GM19372 (cell line): ENCODE measurements around the gene LIPJ.

Experiments
- ATAC-seq: cut with Tn5 transposase; IDR thresholded peaks from one replicate; pipeline ENCODE4 v1.9.1; 2021; ENCODE audit warnings: mild to moderate bottlenecking, low read depth, moderate library complexity; ENCODE audit not compliant: unreplicated experiment

LIPJ gene

DNA sequence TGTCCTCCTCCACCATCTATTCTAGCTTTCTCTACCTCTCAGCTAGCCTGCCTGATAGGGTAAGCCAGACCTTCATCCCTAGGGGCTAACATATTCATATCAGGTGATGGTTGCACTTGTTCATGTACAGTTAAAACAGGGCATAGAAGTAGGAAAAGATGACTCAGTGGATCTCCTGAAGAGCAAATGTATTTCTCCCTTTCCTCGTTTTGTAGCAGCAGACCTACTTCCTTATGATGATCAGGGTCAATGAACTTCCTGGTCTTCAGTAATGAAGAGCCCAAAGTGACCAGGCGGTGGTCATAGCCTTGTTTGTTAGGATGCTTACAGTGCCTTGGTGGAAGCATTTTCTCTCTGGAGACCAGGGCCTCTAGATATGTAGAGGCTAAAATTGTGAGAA is 6.3 kb downstream of the LIPJ start:
- no peak for ATAC-seq

DNA sequence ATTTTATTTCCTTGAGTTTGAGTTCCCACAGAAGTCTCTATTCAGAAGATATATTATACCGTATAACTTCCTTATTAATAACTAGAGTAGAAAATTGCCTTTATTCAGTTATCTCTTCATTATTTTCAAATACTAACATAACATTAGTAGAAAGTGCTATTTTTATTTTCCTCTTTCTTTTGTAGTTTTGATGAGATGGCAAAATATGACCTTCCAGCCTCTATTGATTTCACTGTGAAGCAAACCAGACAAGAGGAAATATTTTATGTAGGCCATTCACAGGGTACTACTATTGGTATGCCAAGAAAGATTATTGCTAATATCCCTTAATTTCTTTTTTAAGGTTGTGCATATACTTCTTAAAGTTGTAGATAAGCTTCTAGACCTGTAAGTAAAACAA is 7.9 kb downstream of the LIPJ start:
- no peak for ATAC-seq

DNA sequence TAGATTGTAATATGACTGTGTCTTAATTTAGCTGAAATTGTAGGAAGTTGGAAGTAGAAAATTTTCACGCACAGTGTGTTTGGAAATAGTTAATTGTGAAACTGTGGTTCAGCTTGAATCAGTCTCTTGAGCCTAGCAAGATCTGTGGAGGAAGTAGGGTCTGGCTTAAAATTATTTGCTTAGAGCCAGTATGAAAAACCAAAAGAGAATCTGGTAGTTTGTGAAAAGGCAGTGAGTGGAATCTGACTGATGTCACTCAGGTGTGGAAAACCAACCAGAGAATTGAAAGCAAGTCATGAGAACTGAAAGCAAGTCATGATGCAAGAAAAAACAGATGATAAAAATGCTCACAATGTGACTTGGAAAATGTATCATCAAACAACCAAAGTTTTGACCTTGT is 11.5 kb downstream of the LIPJ start:
- ATAC-seq = peak; percentile 82

DNA sequence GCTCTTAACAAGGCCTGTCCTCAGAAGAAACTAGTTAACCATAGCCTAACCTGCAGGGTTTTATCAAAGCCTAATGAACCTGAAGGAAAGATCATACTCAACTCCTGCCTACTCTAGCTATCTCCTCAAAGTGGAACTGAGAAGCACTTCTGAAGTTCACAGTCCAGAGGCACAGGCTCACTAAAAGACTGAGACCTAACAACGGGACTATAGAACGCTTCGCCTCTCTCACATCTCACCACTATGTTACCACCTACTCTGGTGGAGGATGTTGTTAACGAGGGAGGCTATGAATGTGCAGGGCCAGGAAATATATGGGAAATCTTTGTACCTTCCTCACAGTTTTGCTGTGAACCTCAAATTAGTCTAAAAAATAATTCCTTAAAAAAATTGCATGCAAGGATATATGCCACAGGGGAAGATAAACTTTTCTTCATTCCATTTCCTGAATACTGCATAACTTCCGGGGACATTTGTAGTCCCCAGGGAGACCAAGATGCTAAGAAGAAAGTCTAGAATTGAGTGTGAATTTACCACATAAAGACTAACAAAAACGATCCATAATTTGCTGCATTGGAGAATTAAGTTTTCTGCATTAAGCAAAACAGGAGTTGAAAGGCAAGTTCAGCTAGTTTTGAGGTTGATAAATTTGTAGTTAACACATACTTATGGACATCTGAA is 21.6 kb downstream of the LIPJ start:
- no peak for ATAC-seq

- ATAC-seq = no peak
These were observed 22.2 kb downstream of the LIPJ start for GRCh38 chr10:88608780-88609179.

DNA sequence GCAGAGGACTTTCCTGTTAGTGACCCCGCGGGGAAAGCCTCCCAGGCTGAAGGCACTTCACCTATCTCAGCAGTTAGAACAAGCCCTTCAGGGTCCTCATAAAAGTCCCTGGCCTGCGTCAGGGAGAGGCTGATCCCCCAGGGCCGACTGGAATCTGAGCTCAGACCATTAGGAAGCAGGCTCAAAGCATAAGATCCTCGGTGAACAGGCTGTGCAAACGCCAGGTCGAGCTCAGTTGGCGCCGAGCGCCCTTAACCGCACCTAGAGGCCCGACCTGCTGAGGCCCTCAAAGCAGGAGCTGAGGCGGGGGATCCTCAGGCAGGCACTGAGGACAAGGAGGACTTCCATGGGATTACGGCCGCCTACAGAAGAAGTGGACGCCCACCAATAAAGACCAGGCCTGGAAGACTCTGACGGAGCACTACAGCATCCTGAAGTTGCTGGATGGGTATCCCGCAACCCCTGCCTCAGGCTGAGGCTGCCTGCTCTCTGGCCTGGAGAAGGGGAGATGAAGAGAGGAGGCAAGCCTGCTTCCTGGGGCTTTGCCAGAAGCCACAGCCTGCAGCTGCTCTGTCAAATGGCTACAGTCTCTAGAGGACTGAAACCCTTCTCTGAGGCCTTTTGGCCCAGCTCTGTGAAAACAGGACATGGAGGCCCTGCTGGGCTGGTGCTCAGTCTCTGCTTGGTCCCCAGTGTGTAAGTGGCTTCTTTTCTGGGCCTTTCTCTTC is 29.9 kb downstream of the LIPJ start:
- ATAC-seq = no peak

- no peak for ATAC-seq
These were observed 31.3 kb downstream of the LIPJ start for GRCh38 chr10:88617772-88618300.

GRCh38 chr10:88618496-88618895 is 31.9 kb downstream of the LIPJ start:
- ATAC-seq = no peak

- no peak for ATAC-seq
These were observed 33.9 kb downstream of the LIPJ start for GRCh38 chr10:88620441-88620840.

GRCh38 chr10:88623835-88624234 is 37.3 kb downstream of the LIPJ start:
- no peak for ATAC-seq

- no peak for ATAC-seq
These were observed 38.3 kb downstream of the LIPJ start for GRCh38 chr10:88624840-88625239.

GRCh38 chr10:88640186-88640585 is 53.6 kb downstream of the LIPJ start:
- ATAC-seq = no peak

DNA sequence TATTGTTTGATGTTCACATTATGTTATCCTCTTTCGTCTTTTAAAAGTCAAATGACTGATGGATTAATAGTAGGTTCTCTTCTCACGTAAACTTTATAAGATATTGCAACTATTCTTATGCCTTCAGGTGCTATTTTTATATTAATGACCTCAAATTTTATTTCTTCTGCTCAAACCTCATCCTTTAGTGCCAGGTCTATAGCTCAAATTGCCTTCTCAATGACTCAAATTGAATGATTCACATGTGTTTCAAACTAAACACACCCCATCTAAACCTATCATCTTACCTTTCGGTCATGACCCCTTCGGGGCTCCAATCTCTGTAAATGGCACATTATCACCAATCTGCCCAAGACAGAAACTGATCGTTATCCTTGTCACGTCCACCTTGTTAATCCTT is 55.6 kb downstream of the LIPJ start:
- ATAC-seq = no peak

- ATAC-seq = no peak
These were observed 56.4 kb downstream of the LIPJ start for GRCh38 chr10:88642963-88643362.

DNA sequence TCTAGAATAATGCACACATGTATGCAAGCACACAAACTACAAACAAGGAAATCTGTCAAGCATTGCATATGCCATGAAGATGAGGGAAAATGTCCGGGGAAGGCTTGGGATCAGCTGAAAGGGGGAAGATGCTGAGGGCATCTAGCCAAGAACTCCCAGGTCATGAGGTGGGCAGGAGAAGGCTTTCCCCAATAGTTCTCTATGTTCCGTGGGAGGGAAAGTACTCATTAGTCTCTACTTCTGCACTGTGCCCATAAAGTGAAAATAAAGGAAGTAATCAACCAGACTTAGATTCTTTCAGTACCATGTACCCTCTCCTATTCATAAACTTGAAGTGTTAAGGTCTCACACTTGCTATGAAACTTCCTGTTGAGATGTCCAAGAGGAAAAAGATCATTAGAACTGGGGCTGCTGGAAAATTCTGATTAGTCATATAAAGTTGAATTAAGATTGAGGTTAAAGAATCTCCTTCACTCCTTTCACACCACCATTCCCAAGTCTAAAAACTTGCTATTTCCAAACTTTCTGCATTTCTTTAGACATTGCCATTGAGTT is 60.6 kb downstream of the LIPJ start:
- no peak for ATAC-seq

- no peak for ATAC-seq
These were observed 64.6 kb downstream of the LIPJ start for GRCh38 chr10:88651101-88651551.

GRCh38 chr10:88652616-88653015 is 66.1 kb downstream of the LIPJ start:
- no peak for ATAC-seq
